Measurements from ENCODE around the gene CLDN8. TPM values are rescaled to one million over a fixed set of nuclear protein-coding genes. Genes with fewer than 3 reads are reported as not detected.

The CLDN8 gene
- total RNA-seq, 1 donor, result not detected

DNA sequence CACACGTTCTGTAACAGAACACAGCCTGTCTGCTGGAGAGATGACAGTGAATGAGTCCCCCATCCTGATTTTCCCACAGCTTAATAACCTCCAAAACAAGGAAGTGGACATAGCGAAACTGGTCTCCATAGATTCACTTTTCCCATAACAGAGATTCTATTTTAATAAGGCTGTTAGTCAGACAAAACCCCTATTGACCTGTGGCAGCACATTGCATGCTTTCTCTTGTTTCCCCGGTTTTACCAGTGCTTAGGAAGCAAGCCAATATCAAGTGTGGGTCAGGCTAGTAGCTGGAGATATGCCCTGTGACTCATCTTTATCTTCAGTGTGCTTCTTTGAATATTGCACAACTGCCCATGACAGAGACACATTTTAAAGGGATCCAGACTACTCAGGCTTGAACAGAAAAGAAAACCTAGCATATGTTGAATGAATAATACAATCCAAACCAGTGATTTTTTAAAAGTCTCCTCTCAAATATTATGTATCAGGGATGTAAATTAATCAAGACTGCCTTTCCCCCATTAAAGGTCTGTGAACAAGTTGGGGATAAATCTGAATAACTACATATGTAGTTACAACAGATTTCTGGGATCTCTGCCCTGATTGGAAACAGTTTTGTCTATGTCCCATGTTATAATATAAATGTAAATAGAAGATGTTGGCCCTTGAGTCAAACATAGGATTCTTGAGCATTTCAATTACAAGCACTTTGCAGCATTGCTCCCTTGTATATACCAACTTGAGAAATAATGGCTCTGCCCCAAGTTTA is 11.9 kb upstream of the CLDN8 start:
- H3K9me3 ChIP-seq (ENCODE audit: low read depth, low read length), result no peaks in the 10 kb centered on the region
- H3K4me1 ChIP-seq (ENCODE audit: insufficient read depth, low read length), result no peaks in the 10 kb centered on the region
- H3K27me3 ChIP-seq (ENCODE audit: insufficient read depth, low read length), result no peaks in the 10 kb centered on the region
- H3K4me3 ChIP-seq (ENCODE audit: low read length), result no peak overlapping the region

GRCh38 chr21:30227128-30227527 is 11.2 kb upstream of the CLDN8 start:
- Histone ChIP-seq H3K9me3 (ENCODE audit: low read depth, low read length) (no peaks in the 10 kb centered on the region), H3K27me3 (ENCODE audit: insufficient read depth, low read length) (no peaks in the 10 kb centered on the region), H3K4me1 (ENCODE audit: insufficient read depth, low read length) (no peaks in the 10 kb centered on the region), H3K4me3 (ENCODE audit: low read length) (no peak overlapping the region)

DNA sequence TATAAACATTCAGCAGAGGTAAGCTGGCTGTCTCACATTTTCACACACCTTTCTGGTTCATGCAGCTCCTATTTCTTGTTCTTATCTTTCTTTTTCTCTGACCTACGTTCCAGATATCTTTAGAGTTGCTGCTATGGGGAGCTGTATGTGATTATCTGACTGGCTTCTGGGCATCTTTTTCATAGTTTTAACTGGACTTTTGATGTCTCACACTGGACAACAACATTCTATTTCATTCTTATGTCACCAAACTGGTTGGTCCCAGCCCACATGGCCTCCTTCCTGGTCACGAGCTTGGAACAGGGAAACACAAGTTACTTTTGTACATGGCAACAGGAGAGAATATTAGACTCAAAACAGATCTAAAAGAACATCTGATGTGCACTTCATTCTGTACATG is 7.7 kb upstream of the CLDN8 start:
- Histone ChIP-seq H3K4me3 (ENCODE audit: low read length) (no peak overlapping the region), H3K27me3 (ENCODE audit: insufficient read depth, low read length) (no peaks in the 10 kb centered on the region), H3K9me3 (ENCODE audit: low read depth, low read length) (no peaks in the 10 kb centered on the region), H3K4me1 (ENCODE audit: insufficient read depth, low read length) (no peaks in the 10 kb centered on the region)

DNA sequence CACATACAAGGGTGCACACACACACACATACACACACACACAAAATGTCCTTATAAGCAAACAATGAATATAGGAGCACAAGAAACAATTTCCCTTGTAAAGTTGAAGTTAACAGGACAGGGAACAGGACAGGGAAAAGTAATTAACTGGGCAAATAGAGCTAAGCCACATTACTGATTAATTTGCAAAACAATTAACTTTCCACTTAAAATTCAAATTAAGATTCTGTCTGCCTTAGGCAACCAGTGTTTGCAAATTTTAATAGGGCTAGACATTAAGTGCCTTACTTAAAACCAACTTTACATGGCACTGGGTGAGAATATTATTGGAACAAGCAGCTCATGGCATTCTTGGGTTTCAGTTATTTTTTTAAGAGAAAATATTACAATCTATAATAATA is 6.8 kb upstream of the CLDN8 start:
- H3K4me3 ChIP-seq (ENCODE audit: low read length), result no peak overlapping the region
- no peaks in the 10 kb centered on the region for H3K9me3 ChIP-seq (ENCODE audit: low read depth, low read length)
- H3K27me3 ChIP-seq (ENCODE audit: insufficient read depth, low read length), result no peaks in the 10 kb centered on the region
- no peaks in the 10 kb centered on the region for H3K4me1 ChIP-seq (ENCODE audit: insufficient read depth, low read length)

DNA sequence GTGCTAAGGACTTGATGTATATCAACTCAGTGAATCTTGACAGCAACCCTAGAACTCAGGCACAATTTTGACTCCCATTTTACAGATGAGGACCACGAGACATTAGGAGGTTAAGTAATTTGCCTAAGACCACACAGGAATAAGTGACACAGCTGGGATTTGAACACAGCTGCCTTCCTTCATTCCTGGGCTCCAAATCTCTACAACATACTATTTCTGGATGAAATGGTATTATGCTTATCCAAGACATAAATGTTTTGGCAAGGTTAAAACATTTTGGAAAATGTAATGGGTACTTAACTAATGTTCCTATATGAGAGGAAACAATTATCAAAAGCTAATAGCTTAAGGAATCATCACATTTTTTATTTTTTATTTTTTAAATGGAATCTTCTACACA is 4.8 kb downstream of the CLDN8 start:
- no peaks in the 10 kb centered on the region for H3K27me3 ChIP-seq (ENCODE audit: insufficient read depth, low read length)
- no peaks in the 10 kb centered on the region for H3K9me3 ChIP-seq (ENCODE audit: low read depth, low read length)
- no peaks in the 10 kb centered on the region for H3K4me1 ChIP-seq (ENCODE audit: insufficient read depth, low read length)
- H3K4me3 ChIP-seq (ENCODE audit: low read length), result no peak overlapping the region

DNA sequence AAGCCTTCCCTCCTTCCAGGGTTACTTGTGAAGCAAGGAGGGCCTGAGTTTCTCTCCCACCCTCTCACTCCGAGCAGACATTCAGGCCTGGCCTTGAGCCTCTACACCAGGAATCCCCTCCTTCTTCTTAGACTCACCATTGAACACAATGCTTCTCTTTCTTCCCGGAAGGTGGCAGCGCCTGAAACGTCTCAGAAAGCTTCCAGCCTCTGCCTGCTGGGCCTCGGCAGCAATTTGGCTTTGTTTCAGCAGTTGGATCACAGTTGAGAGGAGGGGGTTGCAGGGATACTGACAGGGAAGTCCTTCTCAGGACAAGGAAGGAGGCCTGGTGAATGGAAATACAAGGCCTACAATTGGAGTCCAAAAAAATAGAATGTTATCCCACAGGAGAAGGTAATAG is 6.3 kb downstream of the CLDN8 start:
- Histone ChIP-seq H3K27me3 (ENCODE audit: insufficient read depth, low read length) (no peaks in the 10 kb centered on the region), H3K4me3 (ENCODE audit: low read length) (no peak overlapping the region), H3K4me1 (ENCODE audit: insufficient read depth, low read length) (no peaks in the 10 kb centered on the region), H3K9me3 (ENCODE audit: low read depth, low read length) (no peaks in the 10 kb centered on the region)

- no peaks in the 10 kb centered on the region for H3K9me3 ChIP-seq (ENCODE audit: low read depth, low read length)
- H3K27me3 ChIP-seq (ENCODE audit: insufficient read depth, low read length), result no peaks in the 10 kb centered on the region
- no peaks in the 10 kb centered on the region for H3K4me1 ChIP-seq (ENCODE audit: insufficient read depth, low read length)
- no peak overlapping the region for H3K4me3 ChIP-seq (ENCODE audit: low read length)
These were observed 8.7 kb downstream of the CLDN8 start for GRCh38 chr21:30207252-30207579.

DNA sequence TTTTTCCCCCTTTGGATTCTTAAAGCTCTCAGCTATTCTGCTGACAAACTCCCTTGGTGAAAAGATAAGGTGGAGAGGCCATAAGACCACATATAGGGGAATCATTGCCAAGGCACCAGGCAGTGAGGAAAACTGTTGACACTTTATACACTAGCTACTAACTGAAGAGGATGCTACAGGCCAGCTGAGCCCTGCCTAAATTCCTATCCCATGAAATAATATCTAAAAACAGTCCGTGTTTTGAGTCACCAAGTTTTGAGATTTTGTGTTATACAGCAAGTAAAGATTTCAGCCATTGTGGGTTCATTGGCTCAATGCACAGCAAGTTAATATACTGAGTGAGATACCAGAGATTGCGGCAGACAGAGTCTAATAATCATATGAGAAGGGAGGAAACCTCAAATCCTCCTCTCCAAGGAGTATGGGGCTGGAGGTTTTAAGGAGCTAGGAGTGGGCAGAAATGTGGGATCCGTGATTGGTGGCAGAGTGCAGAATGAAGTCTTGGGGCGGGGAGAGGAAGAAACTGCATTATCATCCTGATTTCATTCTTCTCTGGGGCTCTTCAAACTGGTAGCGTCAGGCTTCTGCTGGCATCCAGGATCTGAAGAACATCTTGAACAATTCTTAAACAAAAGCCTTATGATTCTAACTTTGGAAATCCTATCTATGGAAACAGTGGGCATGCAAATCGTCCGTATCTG is 9.2 kb downstream of the CLDN8 start:
- H3K9me3 ChIP-seq (ENCODE audit: low read depth, low read length), result no peaks in the 10 kb centered on the region
- no peaks in the 10 kb centered on the region for H3K4me1 ChIP-seq (ENCODE audit: insufficient read depth, low read length)
- no peak overlapping the region for H3K4me3 ChIP-seq (ENCODE audit: low read length)

GRCh38 chr21:30200000-30200399 is 15.9 kb downstream of the CLDN8 start:
- no peaks in the 10 kb centered on the region for H3K27me3 ChIP-seq (ENCODE audit: insufficient read depth, low read length)
- no peak overlapping the region for H3K4me3 ChIP-seq (ENCODE audit: low read length)
- no peaks in the 10 kb centered on the region for H3K4me1 ChIP-seq (ENCODE audit: insufficient read depth, low read length)
- H3K9me3 ChIP-seq (ENCODE audit: low read depth, low read length), result no peaks in the 10 kb centered on the region

More for the DNA sequence above, 9.2 kb downstream of the CLDN8 start:
- no peaks in the 10 kb centered on the region for H3K27me3 ChIP-seq (ENCODE audit: insufficient read depth, low read length)

DNA sequence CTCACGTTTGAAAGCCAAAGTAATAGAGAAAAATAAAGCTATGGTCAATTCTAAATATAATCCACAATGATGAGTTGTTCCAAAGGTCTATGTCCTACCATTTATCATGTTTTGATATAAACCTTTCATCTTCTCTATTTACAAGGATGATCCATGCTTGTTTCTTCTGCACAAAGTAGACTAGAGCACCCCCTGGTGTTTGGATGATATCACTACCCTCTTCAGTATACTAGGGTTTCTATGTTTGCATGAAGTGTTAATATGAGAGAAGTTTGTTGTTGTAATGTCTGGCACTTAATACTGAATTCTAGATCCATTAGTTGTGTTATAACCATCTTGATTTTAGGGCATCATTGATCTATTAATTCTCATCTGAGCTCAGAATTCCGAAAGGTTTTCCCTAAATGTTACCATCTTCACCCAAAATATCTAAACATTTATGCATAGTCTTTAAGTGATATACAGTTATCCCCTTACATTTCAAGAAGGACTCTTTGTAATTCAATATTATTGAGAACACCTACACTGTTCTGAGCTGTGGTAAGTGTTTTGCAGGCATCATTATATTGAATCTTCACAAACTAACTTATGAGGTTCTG is 21.1 kb downstream of the CLDN8 start:
- H3K4me3 ChIP-seq (ENCODE audit: low read length), result no peak overlapping the region
- H3K4me1 ChIP-seq (ENCODE audit: insufficient read depth, low read length), result no peaks in the 10 kb centered on the region
- H3K27me3 ChIP-seq (ENCODE audit: insufficient read depth, low read length), result no peaks in the 10 kb centered on the region
- no peaks in the 10 kb centered on the region for H3K9me3 ChIP-seq (ENCODE audit: low read depth, low read length)

GRCh38 chr21:30193201-30193600 is 22.7 kb downstream of the CLDN8 start:
- H3K4me3 ChIP-seq (ENCODE audit: low read length), result no peak overlapping the region
- no peaks in the 10 kb centered on the region for H3K9me3 ChIP-seq (ENCODE audit: low read depth, low read length)
- no peaks in the 10 kb centered on the region for H3K27me3 ChIP-seq (ENCODE audit: insufficient read depth, low read length)
- no peaks in the 10 kb centered on the region for H3K4me1 ChIP-seq (ENCODE audit: insufficient read depth, low read length)

DNA sequence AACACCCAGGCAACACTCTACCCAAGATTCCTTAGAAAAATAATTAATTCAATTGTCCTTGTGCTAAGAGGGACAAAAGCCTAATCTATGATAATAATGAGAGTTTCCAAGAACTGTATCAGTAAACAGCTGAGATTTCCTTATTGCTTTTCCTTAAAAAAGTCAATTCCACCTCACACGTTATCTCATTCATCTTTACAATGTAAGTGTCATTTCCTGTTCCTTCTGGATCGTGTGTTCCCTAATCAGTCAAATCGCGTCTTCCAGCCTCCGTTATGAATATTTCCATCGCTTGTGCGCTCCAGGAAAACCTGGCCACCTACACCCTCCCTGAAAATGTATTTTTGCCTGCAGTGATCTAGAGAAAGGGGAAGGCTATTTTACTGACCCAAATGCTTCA is 25.3 kb downstream of the CLDN8 start:
- Histone ChIP-seq H3K9me3 (ENCODE audit: low read depth, low read length) (no peaks in the 10 kb centered on the region), H3K27me3 (ENCODE audit: insufficient read depth, low read length) (no peaks in the 10 kb centered on the region), H3K4me3 (ENCODE audit: low read length) (no peak overlapping the region), H3K4me1 (ENCODE audit: insufficient read depth, low read length) (no peaks in the 10 kb centered on the region)

DNA sequence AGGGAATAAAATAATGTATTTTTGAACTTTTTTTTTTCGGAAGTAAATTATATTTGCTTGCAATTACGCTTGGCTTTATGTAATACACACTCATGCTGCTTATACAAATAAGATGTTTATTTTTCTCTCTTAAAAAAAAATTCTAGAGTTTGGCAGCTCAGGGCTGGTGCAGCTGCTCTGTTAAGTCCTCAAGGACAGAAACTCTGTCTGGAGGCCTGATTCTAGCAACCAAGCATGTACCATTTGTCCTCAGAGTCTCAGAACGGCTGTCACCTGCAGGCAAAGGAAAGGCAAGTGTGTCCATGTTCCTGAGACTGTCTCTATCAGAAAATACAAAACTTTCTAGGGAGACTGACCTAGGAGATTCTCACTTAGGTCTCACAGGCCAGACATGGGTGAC is 26.1 kb downstream of the CLDN8 start:
- Histone ChIP-seq H3K27me3 (ENCODE audit: insufficient read depth, low read length) (no peaks in the 10 kb centered on the region), H3K9me3 (ENCODE audit: low read depth, low read length) (no peaks in the 10 kb centered on the region), H3K4me1 (ENCODE audit: insufficient read depth, low read length) (no peaks in the 10 kb centered on the region), H3K4me3 (ENCODE audit: low read length) (no peak overlapping the region)

DNA sequence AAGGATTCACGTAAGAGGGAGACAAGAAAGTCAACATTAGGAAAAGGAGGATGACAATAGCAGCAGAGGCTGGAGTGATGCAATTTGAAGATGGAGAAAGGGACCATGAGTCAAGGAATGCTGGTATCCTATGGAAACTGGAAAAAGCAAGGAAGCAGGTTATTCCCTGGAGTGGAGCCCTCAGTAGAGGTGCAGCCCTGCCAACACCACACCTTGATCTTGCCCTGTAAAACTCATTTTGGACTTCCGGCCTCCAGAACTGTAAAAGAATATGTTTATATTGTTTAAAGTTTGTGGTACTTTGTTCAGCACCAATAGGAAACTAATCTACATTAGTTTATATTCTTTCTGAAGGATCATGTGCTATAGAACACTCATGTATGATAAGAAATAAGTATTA is 29.7 kb downstream of the CLDN8 start:
- Histone ChIP-seq H3K9me3 (ENCODE audit: low read depth, low read length) (no peaks in the 10 kb centered on the region), H3K4me1 (ENCODE audit: insufficient read depth, low read length) (no peaks in the 10 kb centered on the region), H3K4me3 (ENCODE audit: low read length) (no peak overlapping the region), H3K27me3 (ENCODE audit: insufficient read depth, low read length) (no peaks in the 10 kb centered on the region)

- Histone ChIP-seq H3K27me3 (ENCODE audit: insufficient read depth, low read length) (no peaks in the 10 kb centered on the region), H3K9me3 (ENCODE audit: low read depth, low read length) (no peaks in the 10 kb centered on the region), H3K4me3 (ENCODE audit: low read length) (no peak overlapping the region), H3K4me1 (ENCODE audit: insufficient read depth, low read length) (no peaks in the 10 kb centered on the region)
These were observed 47.8 kb downstream of the CLDN8 start for GRCh38 chr21:30168086-30168485.

DNA sequence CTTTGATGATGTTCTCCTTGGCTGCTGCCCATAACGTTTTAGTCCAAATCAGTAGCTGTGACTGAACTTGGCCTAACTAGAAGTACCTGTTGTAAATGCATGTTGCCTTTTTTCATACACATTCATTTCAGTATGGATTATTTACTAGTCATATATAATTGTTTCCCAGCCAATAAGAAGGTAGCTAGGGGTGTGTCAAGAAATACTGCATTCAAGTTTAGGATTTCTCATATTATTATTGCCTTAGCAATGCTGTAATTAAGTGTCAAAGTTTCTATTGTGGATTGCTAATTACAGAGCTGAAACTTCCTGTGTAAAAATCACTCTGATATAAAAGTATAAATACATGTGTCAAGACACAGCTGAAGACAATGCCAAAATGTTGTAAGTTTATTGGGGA is 49.2 kb downstream of the CLDN8 start, which contains the start of gene CLDN17:
Gene CLDN17, minus strand, starts transcription at position 101 of the 400 bp plus-strand sequence. CDS start 188 bp downstream, outside the sequence.
- Histone ChIP-seq H3K27me3 (ENCODE audit: insufficient read depth, low read length) (no peaks in the 10 kb centered on the region), H3K4me1 (ENCODE audit: insufficient read depth, low read length) (no peaks in the 10 kb centered on the region), H3K4me3 (ENCODE audit: low read length) (no peak within 1 kb of the TSS), H3K9me3 (ENCODE audit: low read depth, low read length) (no peaks in the 10 kb centered on the region)

Measured in mononuclear cell (primary cell).